HCT116 (cell line): ENCODE measurements around the gene PPP1R1C. TPM values are rescaled to one million over a fixed set of nuclear protein-coding genes. Genes with fewer than 3 reads are reported as not detected.

Experiments used
- ATAC-seq: fragments of 200-7000 bp; cut with Tn5 transposase; 2 replicates; pipeline ENCODE4 v1.9.1; 2020; ENCODE audit warnings: mild to moderate bottlenecking, moderate library complexity
- BruUV-seq: library from RNA; stranded (reverse); fragments of 400-500 nt; replicated peaks from 2 replicates; lab custom pipeline; 2021; lab: Mats Ljungman, UMichigan
- CTCF ChIA-PET: fragments of 300-600 bp; sonication (Branson Sonifier 250); formaldehyde crosslinking; loops from one replicate; lab custom pipeline; 2021; ENCODE audit warnings: antibody characterized with exemption; lab: Charles Lee
- POLR2A ChIA-PET: fragments of 300-600, 350-600 bp; sonication (Branson Sonifier 250); formaldehyde crosslinking; loops from one replicate; lab custom pipeline; 2021; ENCODE audit warnings: antibody characterized with exemption; lab: Charles Lee
- RAD21 ChIA-PET, 2 experiments: fragments of 300-600 bp; sonication (Branson Sonifier 250); formaldehyde crosslinking; loops; one replicate each; lab custom pipeline; 2023; ENCODE audit warnings: low total read pairs in 2 of 2; ENCODE audit not compliant: uncharacterized antibody in 2 of 2, unreplicated experiment in 2 of 2, low non-redundant PET in 1 of 2; lab: Charles Lee
- DNase-seq: peaks from one replicate; pipeline ENCODE4 v3.0.0-alpha.2; 2010; ENCODE audit warnings: low read depth, low spot score
- H2AFZ ChIP-seq: fragments of 200-600 bp; shearing (Covaris generic), sonication (generic); 2 replicates; pipeline ENCODE4 v1.6.1; 2017; ENCODE audit warnings: low read depth, mixed run types, mixed read lengths, antibody characterized with exemption, low read length; ENCODE audit not compliant: poor library complexity, severe bottlenecking
- H3K27ac ChIP-seq: 2 replicates; pipeline ENCODE4 v1.5.1; 2012; ENCODE audit warnings: low read depth, low read length
- H3K27me3 ChIP-seq: fragments of 200-600 bp; sonication (generic); 2 replicates; pipeline ENCODE4 v1.6.1; 2016; ENCODE audit warnings: mixed run types, low read length, mixed read lengths; ENCODE audit not compliant: insufficient read depth
- H3K36me3 ChIP-seq, 2 experiments: fragments of 200-500 bp in 1 of 2; fragments of 200-600 bp in 1 of 2; sonication (Bioruptor generic) in 1 of 2; sonication (generic) in 1 of 2; 2 replicates each; pipeline versions ENCODE4 v1.5.1 to v1.6.1; 2014 to 2016; ENCODE audit warnings: low read length in 2 of 2, inconsistent platforms in 1 of 2, mixed read lengths in 1 of 2, mixed run types in 1 of 2; ENCODE audit not compliant: insufficient read depth in 2 of 2, control insufficient read depth in 1 of 2
- H3K4me1 ChIP-seq, 2 experiments: fragments of 200-600 bp in 1 of 2; sonication (generic) in 1 of 2; 2 replicates each; pipeline versions ENCODE4 v1.5.1 to v1.6.1; 2012 to 2017; ENCODE audit warnings: low read length in 2 of 2, inconsistent platforms in 1 of 2, mild to moderate bottlenecking in 1 of 2, mixed read lengths in 1 of 2, mixed run types in 1 of 2, moderate library complexity in 1 of 2; ENCODE audit not compliant: insufficient read depth in 2 of 2, control insufficient read depth in 1 of 2
- H3K4me2 ChIP-seq: fragments of 200-600 bp; sonication (generic); 2 replicates; pipeline ENCODE4 v1.6.1; 2017; ENCODE audit warnings: mixed run types, low read length, mixed read lengths
- H3K4me3 ChIP-seq, 2 experiments: fragments of 200-600 bp in 1 of 2; sonication (generic) in 1 of 2; replicated peaks in 1 of 2; 2 replicates each; pipeline ENCODE4 v1.5.1; 2011 to 2016; ENCODE audit warnings: low read length in 2 of 2, control low read depth in 1 of 2, low read depth in 1 of 2, mild to moderate bottlenecking in 1 of 2, mixed read lengths in 1 of 2, mixed run types in 1 of 2
- H3K79me2 ChIP-seq: fragments of 200-600 bp; sonication (generic); 2 replicates; pipeline ENCODE4 v1.6.1; 2017; ENCODE audit warnings: mild to moderate bottlenecking, mixed run types, low read length, moderate library complexity, mixed read lengths; ENCODE audit not compliant: insufficient read depth
- H3K9ac ChIP-seq: fragments of 200-600 bp; sonication (generic); 2 replicates; pipeline ENCODE4 v1.6.1; 2016; ENCODE audit warnings: low read length, mixed read lengths
- H3K9me2 ChIP-seq: fragments of 200-600 bp; sonication (generic), shearing (Covaris generic); 2 replicates; pipeline ENCODE4 v1.6.1; 2017; ENCODE audit warnings: mixed run types, mild to moderate bottlenecking, moderate library complexity; ENCODE audit not compliant: insufficient read depth
- H3K9me3 ChIP-seq, 2 experiments: fragments of 200-500 bp in 1 of 2; fragments of 200-600 bp in 1 of 2; sonication (Bioruptor generic) in 1 of 2; sonication (generic) in 1 of 2; 2 replicates each; pipeline ENCODE4 v1.6.1; 2014 to 2017; ENCODE audit warnings: low read length in 2 of 2, mixed read lengths in 2 of 2, inconsistent platforms in 1 of 2, low read depth in 1 of 2, mild to moderate bottlenecking in 1 of 2, mixed run types in 1 of 2, moderate library complexity in 1 of 2; ENCODE audit not compliant: control insufficient read depth in 1 of 2, insufficient read depth in 1 of 2
- H4K20me1 ChIP-seq: fragments of 200-600 bp; sonication (generic), shearing (Covaris generic); 2 replicates; pipeline ENCODE4 v1.6.1; 2017; ENCODE audit warnings: mixed run types, mild to moderate bottlenecking, moderate library complexity; ENCODE audit not compliant: insufficient read depth
- CBX3 ChIP-seq: IDR thresholded peaks from 2 replicates; pipeline ENCODE4 v1.6.1; 2012; ENCODE audit warnings: low read depth
- EGR1 ChIP-seq: IDR thresholded peaks from 2 replicates; pipeline ENCODE4 v1.6.1; 2012; ENCODE audit warnings: low read depth
- EZH2phosphoT487 ChIP-seq: fragments of 200-600 bp; IDR thresholded peaks from 2 replicates; pipeline ENCODE4 v1.6.1; 2018; ENCODE audit warnings: antibody characterized with exemption, borderline replicate concordance
- FOSL1 ChIP-seq: IDR thresholded peaks from 2 replicates; pipeline ENCODE4 v1.6.1; 2012; ENCODE audit warnings: low read depth
- RAD21 ChIP-seq: IDR thresholded peaks from 2 replicates; pipeline ENCODE4 v1.6.1; 2012; ENCODE audit warnings: low read depth, mild to moderate bottlenecking
- SIN3A ChIP-seq: IDR thresholded peaks from 2 replicates; pipeline ENCODE4 v1.6.1; 2012; ENCODE audit warnings: low read depth
- YY1 ChIP-seq: IDR thresholded peaks from 2 replicates; pipeline ENCODE4 v1.6.1; 2011; ENCODE audit warnings: low read length, low read depth, moderate library complexity, mild to moderate bottlenecking; ENCODE audit not compliant: insufficient replicate concordance; ENCODE audit errors: extremely low read depth
- ZNF274 ChIP-seq: fragments of 200-500 bp; sonication (Bioruptor generic); IDR thresholded peaks from 2 replicates; pipeline ENCODE4 v1.6.1; 2014; ENCODE audit warnings: mild to moderate bottlenecking, low read depth, low read length, inconsistent platforms
- intact Hi-C: fragments of 100-400 bp; cut with micrococcal nuclease; formaldehyde crosslinking; loops from 2 replicates; pipeline ENCODE4 v1.10.0; 2022
- total RNA-seq: library from RNA; stranded (reverse); gene quantifications from one replicate; pipeline ENCODE4 v1.2.1, GENCODE V29; 2021; ENCODE audit not compliant: unreplicated experiment
- TF ChIP-seq, protein P1 (sequence below): IDR thresholded peaks from 2 replicates; pipeline ENCODE4 v1.6.1; 2012; ENCODE audit warnings: low read depth

The PPP1R1C gene
- total RNA-seq, 1 experiment from 2014 or later = 17.8 TPM

DNA sequence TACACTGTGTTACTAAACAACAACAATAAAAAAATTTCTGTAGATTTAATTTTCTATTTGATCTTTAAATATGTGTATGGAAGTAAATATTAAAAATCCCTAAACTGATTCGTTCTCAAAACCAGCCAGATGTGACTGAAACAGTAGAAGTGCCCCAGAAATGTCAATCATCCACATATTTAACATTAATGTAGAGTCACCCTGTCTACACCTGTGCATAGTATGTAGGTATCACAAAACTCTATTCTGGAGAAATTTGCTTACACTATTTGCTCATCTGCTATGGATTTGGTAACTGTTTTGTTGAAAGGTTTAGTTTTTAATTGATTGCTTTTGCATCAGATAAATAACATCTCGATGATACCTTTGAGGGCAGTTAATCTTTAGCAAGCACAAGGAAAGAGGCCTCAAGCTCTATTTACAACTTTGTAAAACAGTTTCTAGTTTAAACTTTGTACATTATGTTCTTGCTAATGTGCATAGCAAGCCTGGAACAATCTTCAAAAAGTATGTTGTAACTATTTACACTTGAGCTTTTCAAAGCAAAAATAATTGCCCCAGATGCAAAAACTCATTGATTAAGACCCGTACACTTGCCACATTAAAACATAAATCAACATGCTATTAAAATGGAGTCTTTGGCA, 76.8 kb downstream of the PPP1R1C start:
- H3K9me3 ChIP-seq = no peaks in the 10 kb centered on the region
- H3K36me3 ChIP-seq = no peaks in the 10 kb centered on the region
- ATAC-seq (no peak), DNase-seq (no peak)
- H2AFZ ChIP-seq = no peak overlapping the region
- RAD21 ChIA-PET = no interaction called here
- H4K20me1 ChIP-seq = no peaks in the 10 kb centered on the region
- no TSS peak for BruUV-seq
- H3K4me3 ChIP-seq = no peak overlapping the region
- CTCF ChIA-PET = interaction anchor here (2.1 kb wide), 1 partner anchor 16 kb away, joined by 5 read pairs; no protein-coding TSS in a partner anchor
- POLR2A ChIA-PET = no interaction called here
- H3K27ac ChIP-seq = no peak overlapping the region
- H3K79me2 ChIP-seq = no peaks in the 10 kb centered on the region
- H3K4me2 ChIP-seq = no peak overlapping the region
- H3K9me2 ChIP-seq = no peaks in the 10 kb centered on the region
- no peak overlapping the region for H3K9ac ChIP-seq
- peaks cover 4 to 10% of the 10 kb centered on the region in 2 experiments; a peak in 3 of 4 replicates for H3K4me1 ChIP-seq
- no peaks in the 10 kb centered on the region for H3K27me3 ChIP-seq
- TF ChIP-seq SIN3A (no peak), FOSL1 (no peak), EZH2phosphoT487 (no peak), RAD21 (no peak), CBX3 (no peak), EGR1 (no peak), ZNF274 (no peak), YY1 (no peak)
- TF ChIP-seq, protein P1, sequence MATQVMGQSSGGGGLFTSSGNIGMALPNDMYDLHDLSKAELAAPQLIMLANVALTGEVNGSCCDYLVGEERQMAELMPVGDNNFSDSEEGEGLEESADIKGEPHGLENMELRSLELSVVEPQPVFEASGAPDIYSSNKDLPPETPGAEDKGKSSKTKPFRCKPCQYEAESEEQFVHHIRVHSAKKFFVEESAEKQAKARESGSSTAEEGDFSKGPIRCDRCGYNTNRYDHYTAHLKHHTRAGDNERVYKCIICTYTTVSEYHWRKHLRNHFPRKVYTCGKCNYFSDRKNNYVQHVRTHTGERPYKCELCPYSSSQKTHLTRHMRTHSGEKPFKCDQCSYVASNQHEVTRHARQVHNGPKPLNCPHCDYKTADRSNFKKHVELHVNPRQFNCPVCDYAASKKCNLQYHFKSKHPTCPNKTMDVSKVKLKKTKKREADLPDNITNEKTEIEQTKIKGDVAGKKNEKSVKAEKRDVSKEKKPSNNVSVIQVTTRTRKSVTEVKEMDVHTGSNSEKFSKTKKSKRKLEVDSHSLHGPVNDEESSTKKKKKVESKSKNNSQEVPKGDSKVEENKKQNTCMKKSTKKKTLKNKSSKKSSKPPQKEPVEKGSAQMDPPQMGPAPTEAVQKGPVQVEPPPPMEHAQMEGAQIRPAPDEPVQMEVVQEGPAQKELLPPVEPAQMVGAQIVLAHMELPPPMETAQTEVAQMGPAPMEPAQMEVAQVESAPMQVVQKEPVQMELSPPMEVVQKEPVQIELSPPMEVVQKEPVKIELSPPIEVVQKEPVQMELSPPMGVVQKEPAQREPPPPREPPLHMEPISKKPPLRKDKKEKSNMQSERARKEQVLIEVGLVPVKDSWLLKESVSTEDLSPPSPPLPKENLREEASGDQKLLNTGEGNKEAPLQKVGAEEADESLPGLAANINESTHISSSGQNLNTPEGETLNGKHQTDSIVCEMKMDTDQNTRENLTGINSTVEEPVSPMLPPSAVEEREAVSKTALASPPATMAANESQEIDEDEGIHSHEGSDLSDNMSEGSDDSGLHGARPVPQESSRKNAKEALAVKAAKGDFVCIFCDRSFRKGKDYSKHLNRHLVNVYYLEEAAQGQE = no peak
- intact Hi-C loops = no loop called here
